Left ventricle myocardium inferior (tissue), 1 donor: ENCODE measurements around the gene MRPL43. TPM values are rescaled to one million over a fixed set of nuclear protein-coding genes. Genes with fewer than 3 reads are reported as not detected.

Experiments used
- DNase-seq: peaks from one replicate; pipeline ENCODE4 v3.0.0-alpha.2; 2020
- H3K27ac ChIP-seq: fragments of 200-600 bp; replicated peaks from 2 replicates; pipeline ENCODE4 v1.8.0; 2021
- H3K27me3 ChIP-seq: fragments of 200-600 bp; 2 replicates; pipeline ENCODE4 v1.8.0; 2021; ENCODE audit warnings: low read depth
- H3K36me3 ChIP-seq: fragments of 200-600 bp; 2 replicates; pipeline ENCODE4 v1.8.0; 2021
- H3K4me1 ChIP-seq: fragments of 200-600 bp; 2 replicates; pipeline ENCODE4 v1.8.0; 2021
- H3K4me3 ChIP-seq: fragments of 200-600 bp; 2 replicates; pipeline ENCODE4 v1.8.0; 2021; ENCODE audit warnings: mild to moderate bottlenecking, moderate library complexity
- H3K9me3 ChIP-seq: fragments of 200-600 bp; replicated peaks from 2 replicates; pipeline ENCODE4 v1.8.0; 2021
- CTCF ChIP-seq: fragments of 200-600 bp; IDR thresholded peaks from 2 replicates; pipeline ENCODE4 v1.8.0; 2021; ENCODE audit warnings: antibody characterized with exemption, mild to moderate bottlenecking, borderline replicate concordance
- intact Hi-C: fragments of 100-400 bp; cut with micrococcal nuclease; formaldehyde crosslinking; loops from one replicate; pipeline ENCODE4 v1.11.0; 2022
- total RNA-seq: library from RNA; stranded (reverse); fragmentation: NEBNext Ultra II Directional; extraction: Animal tissue kit (Norgen Biotek cat#: 25700); gene quantifications from one replicate; pipeline ENCODE4 v1.2.1, GENCODE V29; 2021
- donor health status: DM: no; HTN: yes; CAD: no; lungs with severe emphysema.

Gene MRPL43
- total RNA-seq, 1 donor from 2014 or later = 49.7 TPM

- Histone ChIP-seq H3K27ac (peak overlapping the region; percentile 97), H3K27me3 (no peaks in the 10 kb centered on the region), H3K4me1 (peaks cover 40% of the 10 kb centered on the region), H3K9me3 (no peaks in the 10 kb centered on the region), H3K36me3 (peaks cover 38% of the 10 kb centered on the region), H3K4me3 (peak overlapping the region; percentile 94)
- DNase-seq = no peak
- intact Hi-C loops = no loop called here
- no peak for TF ChIP-seq CTCF
Observed at GRCh38 chr10:101033276-101033675, 46.0 kb upstream of the MRPL43 start.

- peak; percentile 57 for DNase-seq
- intact Hi-C loops = no loop called here
- no peak for TF ChIP-seq CTCF
- Histone ChIP-seq H3K36me3 (peaks cover 33% of the 10 kb centered on the region), H3K27me3 (peaks cover 3% of the 10 kb centered on the region), H3K4me3 (peak overlapping the region; percentile 94), H3K9me3 (no peaks in the 10 kb centered on the region), H3K27ac (peak overlapping the region; percentile 97), H3K4me1 (peaks cover 40% of the 10 kb centered on the region)
Observed at GRCh38 chr10:101032637-101033224, 45.4 kb upstream of the MRPL43 start.

GRCh38 chr10:101031796-101032636, 44.7 kb upstream of the MRPL43 start:
- intact Hi-C loops = no loop called here
- peaks cover 3% of the 10 kb centered on the region for H3K27me3 ChIP-seq
- peak; percentile 87 for DNase-seq
- peaks cover 26% of the 10 kb centered on the region for H3K36me3 ChIP-seq
- H3K27ac ChIP-seq = peak overlapping the region; percentile 97
- H3K4me1 ChIP-seq = peaks cover 40% of the 10 kb centered on the region
- no peaks in the 10 kb centered on the region for H3K9me3 ChIP-seq
- peak overlapping the region; percentile 94 for H3K4me3 ChIP-seq
- TF ChIP-seq CTCF = no peak

DNA sequence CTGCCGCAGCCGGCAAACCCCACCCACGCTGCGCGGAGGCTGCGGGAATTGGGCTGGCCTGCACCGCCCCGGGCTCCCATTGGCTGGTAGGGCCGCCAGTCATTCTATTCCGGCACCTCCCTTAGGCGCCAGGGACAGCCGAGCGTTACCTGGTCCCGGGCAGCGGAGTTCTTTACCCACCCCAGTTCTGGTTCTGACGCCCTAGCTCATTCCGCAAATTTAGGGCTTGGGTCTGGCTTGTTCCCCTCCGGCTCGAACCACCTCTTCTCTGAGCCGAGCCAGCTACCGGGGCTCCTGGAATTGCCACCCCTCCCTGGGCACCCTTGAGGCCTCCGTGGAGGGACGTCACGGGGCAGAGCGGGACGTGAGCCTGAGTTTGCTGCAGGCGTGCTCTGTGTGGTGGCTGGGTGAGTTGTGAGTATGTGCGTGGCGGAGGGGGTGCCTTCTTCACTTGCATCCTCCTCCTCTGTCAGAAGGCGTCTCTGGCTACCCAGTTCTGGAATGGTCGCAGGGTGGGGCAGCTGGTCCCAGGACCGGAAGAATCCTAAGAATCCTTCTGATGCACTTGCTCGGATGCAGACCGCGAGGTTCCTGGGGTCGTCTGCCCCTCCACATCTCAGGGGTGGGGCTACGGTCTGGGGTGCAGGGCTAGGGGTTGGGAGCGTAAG, 44.0 kb upstream of the MRPL43 start, which contains the start of the genes PDZD7 and SFXN3:
PDZD7 (minus strand) TSS at position 2 of the 668 bp plus-strand sequence. CDS start 910 bp downstream, outside the sequence.
SFXN3 (plus strand) TSS at position 107 of the 668 bp plus-strand sequence. CDS start 3,461 bp downstream, outside the sequence.
- no peak for TF ChIP-seq CTCF
- intact Hi-C loops = no loop called here

GRCh38 chr10:101030496-101031127, 43.3 kb upstream of the MRPL43 start:
- Histone ChIP-seq H3K36me3 (peaks cover 12% of the 10 kb centered on the region), H3K4me1 (peaks cover 40% of the 10 kb centered on the region), H3K27ac (peak overlapping the region; percentile 97), H3K4me3 (peak overlapping the region; percentile 94), H3K9me3 (no peaks in the 10 kb centered on the region), H3K27me3 (peaks cover 3% of the 10 kb centered on the region)
- intact Hi-C loops = no loop called here
- no peak for DNase-seq
- no peak for TF ChIP-seq CTCF

More for the DNA sequence above, 44.0 kb upstream of the MRPL43 start, which contains the start of the genes PDZD7 and SFXN3:
- Histone ChIP-seq H3K27ac (peak within 1 kb of the TSS; percentile 97), H3K4me3 (peak within 1 kb of the TSS; percentile 94), H3K36me3 (peaks cover 18% of the 10 kb centered on the region), H3K4me1 (peaks cover 40% of the 10 kb centered on the region), H3K27me3 (peaks cover 3% of the 10 kb centered on the region), H3K9me3 (no peaks in the 10 kb centered on the region)
- peak; percentile 99 for DNase-seq
